OCI-LY7 (cell line): ENCODE results near the gene MAP3K3.

ENCODE experiments used
- CTCF ChIP-seq: fragments of 200-600 bp; sonication (generic); conservative IDR thresholded peaks from 2 replicates; pipeline ENCODE4 v1.5.1; 2014; ENCODE audit warnings: mild to moderate bottlenecking, antibody characterized with exemption, low read length, moderate library complexity, mixed read lengths
- EZH2phosphoT487 ChIP-seq: fragments of 200-600 bp; sonication (generic); IDR thresholded peaks from 2 replicates; pipeline ENCODE4 v1.6.1; 2018; ENCODE audit warnings: low read depth, borderline replicate concordance, mild to moderate bottlenecking, mixed run types, antibody characterized with exemption, low read length, moderate library complexity, mixed read lengths

- TF ChIP-seq CTCF (no peak), EZH2phosphoT487 (no peak)
These were observed 79.2 kb downstream of the MAP3K3 start for GRCh38 chr17:63701456-63701820.
